CD1c-positive myeloid dendritic cell (primary cell): ENCODE measurements around the gene ZNF615.
"Not testable (repeated sequence)": the region's sequence is repeated elsewhere in the genome, so short reads cannot be mapped to it uniquely, and the experiment has no call there.

ENCODE experiments used
- DNase-seq: peaks from one replicate; pipeline ENCODE4 v3.0.0-alpha.2; 2016; ENCODE audit errors: extremely low spot score

Gene ZNF615

GRCh38 chr19:52007806-52008557 is at the start of gene ZNF615:
ZNF615 (minus strand) TSS chr19:52008211; CDS start chr19:52003711, 4,500 bp downstream.
- DNase-seq, result peak; percentile 93

DNA sequence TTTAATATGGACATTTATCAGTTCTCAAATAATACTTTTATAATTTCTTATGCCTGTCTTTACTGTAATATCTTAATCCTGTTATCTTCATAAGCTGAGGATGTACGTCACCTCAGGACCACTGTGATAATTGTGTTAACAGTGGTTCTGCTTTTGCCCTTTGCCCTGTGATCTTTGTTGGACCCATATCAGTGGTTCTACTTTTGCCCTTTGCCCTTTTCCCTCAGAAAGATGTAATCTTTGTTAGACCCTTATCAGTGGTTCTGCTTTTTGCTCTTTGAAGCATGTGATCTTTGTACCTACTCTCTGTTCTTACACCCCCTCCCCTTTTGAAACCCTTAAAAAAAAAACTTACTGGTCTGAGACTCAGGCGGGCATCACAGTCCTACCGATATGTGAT is 48.5 kb upstream of the ZNF615 start:
- not testable (repeated sequence) for DNase-seq

DNA sequence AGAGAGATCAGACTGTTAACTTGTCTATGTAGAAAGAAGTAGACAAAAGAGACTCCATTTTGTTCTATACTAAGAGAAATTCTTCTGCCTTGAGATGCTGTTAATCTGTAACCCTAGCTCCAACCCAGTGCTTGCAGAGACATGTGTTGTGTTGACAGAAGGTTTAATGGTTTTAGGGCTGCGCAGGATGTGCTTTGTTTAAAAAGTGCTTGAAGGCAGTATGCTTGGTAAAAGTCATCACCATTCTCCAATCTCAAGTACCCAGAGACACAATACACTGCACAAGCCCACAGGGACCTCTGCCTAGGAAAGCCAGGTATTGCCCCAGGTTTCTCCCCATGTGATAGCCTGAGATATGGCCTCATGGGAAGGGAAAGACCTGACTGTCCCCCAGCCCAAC is 43.7 kb upstream of the ZNF615 start:
- not testable (repeated sequence) for DNase-seq

GRCh38 chr19:52048555-52049501 is 40.8 kb upstream of the ZNF615 start, which contains the start of gene ZNF432:
ZNF432 (minus strand) TSS chr19:52048838; CDS start chr19:52046868, 1,970 bp downstream.
- DNase-seq, result peak; percentile 98

DNA sequence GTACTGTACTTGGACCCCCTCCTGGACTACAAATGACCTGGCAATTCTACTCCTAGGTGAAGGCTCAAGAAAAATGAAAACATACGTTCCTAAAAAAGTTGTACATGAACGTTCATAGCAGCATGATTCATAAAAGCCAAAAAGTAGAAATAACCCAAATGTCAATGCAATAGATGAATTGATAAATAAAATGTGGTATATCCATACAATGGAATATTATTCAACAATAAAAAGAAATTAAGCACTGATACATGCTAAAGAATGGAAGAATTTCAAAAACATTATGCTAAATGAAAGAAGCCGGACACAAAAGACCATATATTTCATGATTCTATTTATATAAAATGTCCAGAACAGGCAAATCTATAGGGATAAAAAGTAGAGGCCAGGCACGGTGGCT is 31.2 kb upstream of the ZNF615 start:
- DNase-seq, result no peak

DNA sequence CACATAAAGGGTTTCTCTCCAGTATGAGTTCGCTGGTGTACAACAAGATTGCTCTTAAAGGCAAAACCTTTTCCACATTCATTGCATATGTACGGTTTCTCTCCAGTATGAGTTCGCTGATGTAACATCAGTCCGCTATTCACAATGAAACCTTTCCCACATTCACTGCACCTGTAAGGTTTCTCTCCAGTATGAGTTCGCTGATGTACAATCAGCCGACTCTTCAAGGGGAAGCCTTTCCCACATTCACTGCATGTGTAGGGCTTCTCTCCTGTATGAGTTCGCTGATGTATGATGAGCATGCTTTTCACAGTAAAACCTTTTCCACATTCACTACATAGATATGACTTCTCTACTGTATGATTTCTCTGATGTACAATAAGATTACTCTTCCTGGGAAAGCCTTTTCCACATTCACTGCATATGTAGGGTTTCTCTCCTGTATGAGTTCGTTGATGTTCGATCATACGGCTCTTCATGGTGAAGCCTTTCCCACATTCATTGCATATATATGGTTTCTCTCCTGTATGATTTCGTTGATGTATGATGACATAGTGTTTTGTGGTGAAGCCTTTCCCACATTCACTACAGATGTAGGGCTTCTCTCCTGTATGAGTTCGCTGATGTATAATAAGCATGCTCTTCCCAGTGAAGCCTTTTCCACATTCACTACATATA is 26.2 kb upstream of the ZNF615 start:
- no peak for DNase-seq

DNA sequence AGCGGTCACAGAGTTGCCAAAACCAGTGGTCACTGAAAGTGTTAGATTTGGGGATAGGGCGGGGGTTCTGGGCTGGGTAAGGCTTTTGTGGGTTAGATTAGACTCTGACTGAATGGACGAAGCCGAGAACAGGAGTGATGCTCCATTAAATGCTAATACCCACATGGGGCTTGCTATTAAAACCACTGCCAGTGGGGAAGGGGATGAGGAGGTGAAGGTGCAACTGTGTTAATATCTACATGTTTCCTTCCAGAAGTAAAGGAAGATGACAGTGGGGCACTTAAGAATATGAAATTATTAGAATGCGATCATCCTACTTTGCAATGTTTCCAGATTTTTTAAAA is 20.7 kb upstream of the ZNF615 start:
- no peak for DNase-seq

- DNase-seq, result peak; percentile 91
These were observed 20.2 kb upstream of the ZNF615 start, which contains the start of gene ZNF614 for GRCh38 chr19:52028027-52028779. ZNF614 (minus strand) TSS chr19:52028379; CDS start chr19:52025745, 2,634 bp downstream.

DNA sequence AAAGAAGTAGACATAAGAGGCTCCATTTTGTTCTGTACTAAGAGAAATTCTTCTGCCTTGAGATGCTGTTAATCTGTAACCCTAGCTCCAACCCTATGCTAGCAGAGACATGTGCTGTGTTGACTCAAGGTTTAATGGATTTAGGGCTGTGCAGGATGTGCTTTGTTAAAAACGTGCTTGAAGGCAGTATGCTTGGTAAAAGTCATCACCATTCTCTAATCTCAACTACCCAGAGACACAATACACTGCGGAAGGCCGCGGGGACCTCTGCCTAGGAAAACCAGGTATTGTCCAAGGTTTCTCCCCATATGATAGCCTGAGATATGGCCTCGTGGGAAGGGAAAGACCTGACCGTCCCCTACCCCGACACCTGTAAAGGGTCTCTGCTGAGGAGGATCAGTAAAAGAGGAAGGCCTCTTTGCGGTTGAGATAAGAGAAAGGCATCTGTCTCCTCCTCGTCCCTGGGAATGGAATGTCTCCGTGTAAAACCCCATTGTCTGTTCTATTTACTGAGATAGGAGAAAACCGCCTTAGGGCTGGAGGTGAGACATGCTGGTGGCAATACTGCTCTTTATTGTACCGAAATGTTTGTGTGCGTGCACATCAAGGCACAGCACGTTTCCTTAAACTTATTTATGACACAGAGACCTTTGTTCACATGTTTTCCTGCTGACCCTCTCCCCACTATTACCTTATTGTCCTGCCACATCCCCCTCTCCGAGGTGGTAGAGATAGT is 18.4 kb upstream of the ZNF615 start:
- DNase-seq, result not testable (repeated sequence)

- not testable (repeated sequence) for DNase-seq
These were observed 16.5 kb upstream of the ZNF615 start for GRCh38 chr19:52024478-52024877.

DNA sequence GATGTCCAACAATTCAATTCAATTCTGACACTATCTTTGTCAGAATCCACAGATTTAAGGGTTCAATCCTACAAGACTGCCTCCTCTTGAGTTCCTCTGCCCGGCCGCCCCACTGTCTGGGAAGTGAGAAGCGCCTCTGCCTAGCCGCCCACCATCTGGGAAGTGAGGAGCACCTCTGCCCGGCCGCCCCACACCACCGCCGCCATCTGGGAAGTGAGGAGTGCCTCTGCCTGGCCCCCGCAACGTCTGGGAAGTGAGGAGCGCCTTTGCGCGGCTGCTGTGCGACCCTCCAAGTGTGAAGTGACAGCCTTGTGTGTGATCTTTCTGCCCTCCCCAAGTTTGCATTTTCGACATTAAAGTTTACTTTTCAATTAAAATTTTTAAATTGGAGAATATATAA is 14.2 kb upstream of the ZNF615 start:
- no peak for DNase-seq

GRCh38 chr19:52020506-52020905 is 12.5 kb upstream of the ZNF615 start:
- no peak for DNase-seq

- no peak for DNase-seq
These were observed 2.7 kb upstream of the ZNF615 start for GRCh38 chr19:52010674-52011073.

GRCh38 chr19:52007451-52007805 is 583 bp downstream of the ZNF615 start:
- no peak for DNase-seq

DNA sequence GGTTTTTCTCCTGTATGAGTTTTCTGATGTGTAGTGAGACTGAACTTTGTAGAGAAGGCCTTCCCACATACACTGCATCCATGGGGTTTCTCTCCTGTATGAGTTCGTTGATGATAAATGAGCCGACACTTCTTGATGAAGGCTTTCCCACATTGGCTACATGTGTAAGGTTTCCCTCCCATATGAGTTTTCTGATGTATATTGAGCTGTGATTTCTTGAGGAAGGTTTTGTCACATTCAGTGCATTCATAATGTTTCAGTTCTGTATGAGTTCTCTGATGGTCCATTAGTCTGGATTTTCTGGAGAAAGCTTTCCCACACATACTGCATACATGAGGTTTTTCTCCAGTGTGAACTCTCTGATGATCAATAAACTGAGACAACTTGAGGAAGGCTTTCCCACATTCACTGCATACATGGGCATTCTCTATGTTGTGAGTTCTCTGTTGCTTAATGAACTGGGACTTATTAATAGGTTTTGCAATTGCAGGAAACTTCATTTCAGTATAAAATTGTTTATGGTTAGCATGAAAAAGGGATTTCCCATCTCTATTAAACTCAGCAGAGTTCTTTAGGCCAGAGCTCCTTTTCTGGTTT is 13.9 kb downstream of the ZNF615 start:
- DNase-seq, result no peak

DNA sequence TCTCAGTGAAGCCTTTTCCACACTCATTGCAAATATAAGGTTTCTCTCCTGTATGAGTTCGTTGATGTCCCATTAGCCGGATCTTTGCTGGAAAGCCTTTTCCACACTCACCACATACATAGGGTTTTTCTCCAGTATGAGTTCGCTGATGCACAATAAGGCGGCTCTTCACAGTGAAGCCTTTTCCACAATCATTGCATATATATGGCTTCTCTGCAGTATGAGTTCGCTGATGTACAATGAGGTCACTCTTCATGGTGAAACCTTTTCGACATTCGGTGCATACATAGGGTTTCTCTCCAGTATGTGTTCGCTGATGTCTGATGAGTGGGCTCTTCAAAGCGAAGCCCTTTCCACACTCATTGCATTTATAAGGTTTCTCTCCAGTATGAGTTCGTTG is 14.6 kb downstream of the ZNF615 start:
- DNase-seq, result no peak

DNA sequence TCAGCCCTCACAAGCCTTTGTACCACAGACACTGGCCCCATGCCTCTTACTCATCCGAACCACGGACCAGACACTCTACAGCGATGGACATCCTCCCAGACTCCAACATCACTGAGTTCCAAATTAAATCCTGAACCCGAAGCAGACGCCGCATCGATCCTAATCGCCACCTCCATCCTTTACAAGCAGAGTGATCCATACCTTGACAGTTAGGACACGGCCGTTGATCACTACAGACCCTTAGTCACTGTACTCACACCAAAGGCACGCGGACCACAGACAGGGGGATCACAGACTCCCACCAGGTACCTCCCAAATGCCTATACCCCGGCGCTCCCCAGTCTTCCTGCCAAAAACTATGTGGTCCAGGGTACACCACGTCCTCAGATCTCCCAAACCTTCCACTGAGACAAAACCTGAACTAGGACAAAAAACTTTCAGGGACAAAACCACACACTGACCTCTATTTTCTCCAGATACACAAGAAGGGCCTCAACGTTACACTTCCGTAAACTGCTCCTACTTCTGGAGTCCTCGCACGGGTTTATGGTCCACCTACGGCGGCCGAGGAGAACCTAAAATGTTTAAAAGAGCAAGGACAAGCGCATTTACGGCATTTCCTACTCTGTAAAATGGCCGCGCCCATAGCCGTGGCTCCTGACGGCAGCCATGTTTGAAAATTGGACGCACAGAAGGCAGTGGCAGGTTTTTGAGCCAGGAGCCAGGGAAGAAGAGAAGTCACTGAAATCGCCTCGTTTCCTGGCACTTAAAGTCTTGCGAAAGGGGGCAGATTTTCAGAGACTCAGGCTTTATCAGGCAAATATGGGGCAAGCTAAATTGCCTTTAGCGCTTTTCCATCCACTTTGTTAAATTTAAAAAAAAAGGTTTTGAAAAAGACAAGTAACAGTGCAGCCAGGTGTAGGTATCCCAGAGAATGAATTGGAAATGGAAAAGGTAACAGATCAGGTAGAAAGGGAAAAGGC is 21.4 kb downstream of the ZNF615 start, which contains the start of gene ZNF350:
Gene ZNF350 (minus strand): TSS at position 532 of the 983 bp plus-strand sequence. CDS start 12,480 bp downstream, outside the sequence.
- peak; percentile 97 for DNase-seq

- DNase-seq, result no peak
These were observed 24.6 kb downstream of the ZNF615 start for GRCh38 chr19:51983361-51983760.

- DNase-seq, result not testable (repeated sequence)
These were observed 27.1 kb downstream of the ZNF615 start for GRCh38 chr19:51980926-51981325.
